ENCODE results near the gene GXYLT2. TPM values are rescaled to one million over a fixed set of nuclear protein-coding genes. Genes with fewer than 3 reads are reported as not detected.

GXYLT2 gene
- total and polyA plus RNA-seq, 2 of the 13 experiments (the other 11 are each of a cell fraction or from before 2014, with no cell fraction given) = 4.3 to 6.9 TPM

DNA sequence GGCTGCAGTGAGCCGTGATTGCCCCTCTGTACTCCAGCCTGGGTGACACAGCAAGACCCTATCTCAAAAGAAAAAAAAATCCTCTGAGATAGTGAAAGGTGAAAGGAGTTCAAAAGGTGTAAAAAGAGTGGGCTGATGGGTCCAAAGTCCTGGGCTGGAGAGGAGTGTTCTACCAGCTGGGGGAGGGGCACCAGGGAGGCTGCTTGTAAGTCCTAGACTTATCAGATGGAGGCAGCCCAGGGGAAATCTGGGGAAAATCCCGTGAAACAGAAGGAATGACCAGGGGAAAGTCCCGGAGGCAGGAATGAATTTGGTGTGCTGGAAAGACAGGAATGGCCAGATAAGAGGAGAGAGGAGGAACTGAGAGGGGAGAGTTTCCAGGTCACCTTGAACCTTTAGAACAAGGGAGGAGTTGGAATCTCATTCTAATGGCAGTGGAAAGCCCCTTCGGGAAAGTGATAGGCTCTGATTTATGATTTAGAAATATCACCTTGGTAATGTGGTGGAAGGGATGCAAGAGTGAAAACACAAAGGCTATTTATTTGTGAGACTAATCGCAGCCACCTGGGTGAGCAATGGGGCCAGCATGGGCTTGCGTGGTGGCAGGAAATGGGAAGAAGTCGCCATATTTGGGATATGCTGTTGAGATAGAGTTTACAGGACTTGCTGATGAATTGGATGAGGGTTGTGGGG, 85.3 kb downstream of the GXYLT2 start (continued):
- TF ChIP-seq, protein P1, sequence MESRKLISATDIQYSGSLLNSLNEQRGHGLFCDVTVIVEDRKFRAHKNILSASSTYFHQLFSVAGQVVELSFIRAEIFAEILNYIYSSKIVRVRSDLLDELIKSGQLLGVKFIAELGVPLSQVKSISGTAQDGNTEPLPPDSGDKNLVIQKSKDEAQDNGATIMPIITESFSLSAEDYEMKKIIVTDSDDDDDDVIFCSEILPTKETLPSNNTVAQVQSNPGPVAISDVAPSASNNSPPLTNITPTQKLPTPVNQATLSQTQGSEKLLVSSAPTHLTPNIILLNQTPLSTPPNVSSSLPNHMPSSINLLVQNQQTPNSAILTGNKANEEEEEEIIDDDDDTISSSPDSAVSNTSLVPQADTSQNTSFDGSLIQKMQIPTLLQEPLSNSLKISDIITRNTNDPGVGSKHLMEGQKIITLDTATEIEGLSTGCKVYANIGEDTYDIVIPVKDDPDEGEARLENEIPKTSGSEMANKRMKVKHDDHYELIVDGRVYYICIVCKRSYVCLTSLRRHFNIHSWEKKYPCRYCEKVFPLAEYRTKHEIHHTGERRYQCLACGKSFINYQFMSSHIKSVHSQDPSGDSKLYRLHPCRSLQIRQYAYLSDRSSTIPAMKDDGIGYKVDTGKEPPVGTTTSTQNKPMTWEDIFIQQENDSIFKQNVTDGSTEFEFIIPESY (CRISPR knock-in tag; IDR thresholded peaks at IDR 0.05) = no peak
- TF ChIP-seq, protein P2, sequence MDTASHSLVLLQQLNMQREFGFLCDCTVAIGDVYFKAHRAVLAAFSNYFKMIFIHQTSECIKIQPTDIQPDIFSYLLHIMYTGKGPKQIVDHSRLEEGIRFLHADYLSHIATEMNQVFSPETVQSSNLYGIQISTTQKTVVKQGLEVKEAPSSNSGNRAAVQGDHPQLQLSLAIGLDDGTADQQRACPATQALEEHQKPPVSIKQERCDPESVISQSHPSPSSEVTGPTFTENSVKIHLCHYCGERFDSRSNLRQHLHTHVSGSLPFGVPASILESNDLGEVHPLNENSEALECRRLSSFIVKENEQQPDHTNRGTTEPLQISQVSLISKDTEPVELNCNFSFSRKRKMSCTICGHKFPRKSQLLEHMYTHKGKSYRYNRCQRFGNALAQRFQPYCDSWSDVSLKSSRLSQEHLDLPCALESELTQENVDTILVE (CRISPR knock-in tag; IDR thresholded peaks at IDR 0.05) = no peak
- TF ChIP-seq YY1 (IDR thresholded peaks at IDR 0.05; ENCODE audit: insufficient read depth, insufficient replicate concordance, low read depth, low read length) = no peak
- TF ChIP-seq ZNF225 (CRISPR knock-in tag; IDR thresholded peaks at IDR 0.05) = no peak
- no peak for TF ChIP-seq ATM (IDR thresholded peaks at IDR 0.05; ENCODE audit: borderline replicate concordance)
- TF ChIP-seq ATF1 (CRISPR knock-in tag; IDR thresholded peaks at IDR 0.05) = no peak
- no peak for TF ChIP-seq JDP2 (CRISPR knock-in tag; IDR thresholded peaks at IDR 0.05; ENCODE audit: borderline replicate concordance)
- TF ChIP-seq NR1H2 (CRISPR knock-in tag; IDR thresholded peaks at IDR 0.05; ENCODE audit: borderline replicate concordance, low read depth) = no peak
- TF ChIP-seq ZNF468 (CRISPR knock-in tag; IDR thresholded peaks at IDR 0.05) = no peak
- no peak for TF ChIP-seq FOSL1 (CRISPR knock-in tag; IDR thresholded peaks at IDR 0.05; ENCODE audit: borderline replicate concordance)
- TF ChIP-seq ZNF850 (CRISPR knock-in tag; conservative IDR thresholded peaks at IDR 0.05) = no peak
- no peak for TF ChIP-seq ZNF556 (CRISPR knock-in tag; IDR thresholded peaks at IDR 0.05; ENCODE audit: borderline replicate concordance)
- peak; percentile 67; the same call in 1 of the 2 replicates for TF ChIP-seq KDM6A (CRISPR knock-in tag; IDR thresholded peaks at IDR 0.05; ENCODE audit: low read depth)
- TF ChIP-seq ZBTB8A (CRISPR knock-in tag; IDR thresholded peaks at IDR 0.05; ENCODE audit: borderline replicate concordance, low read depth) = 0 out of 2 replicates have a peak, but pooled peaks have one; percentile 34
- no peak for TF ChIP-seq ZNF264 (CRISPR knock-in tag; IDR thresholded peaks at IDR 0.05)
- no peak for TF ChIP-seq ZNF558 (CRISPR knock-in tag; IDR thresholded peaks at IDR 0.05; ENCODE audit: borderline replicate concordance)
- TF ChIP-seq, protein P3, sequence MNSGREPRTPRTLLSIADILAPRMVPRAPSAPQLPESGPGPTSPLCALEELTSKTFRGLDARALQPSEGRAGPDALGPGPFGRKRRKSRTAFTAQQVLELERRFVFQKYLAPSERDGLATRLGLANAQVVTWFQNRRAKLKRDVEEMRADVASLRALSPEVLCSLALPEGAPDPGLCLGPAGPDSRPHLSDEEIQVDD (CRISPR knock-in tag; IDR thresholded peaks at IDR 0.05; ENCODE audit: borderline replicate concordance) = no peak
- TF ChIP-seq JUND (CRISPR knock-in tag; IDR thresholded peaks at IDR 0.05) = no peak
- TF ChIP-seq SP140L (CRISPR knock-in tag; IDR thresholded peaks at IDR 0.05; ENCODE audit: borderline replicate concordance) = no peak
- TF ChIP-seq GTF2F1 (IDR thresholded peaks at IDR 0.05; ENCODE audit: low read length) = no peak
- TF ChIP-seq ATF7 (IDR thresholded peaks at IDR 0.05) = no peak
- TF ChIP-seq ATF7 (CRISPR knock-in tag; IDR thresholded peaks at IDR 0.05) = no peak
- TF ChIP-seq RFXANK (CRISPR knock-in tag; IDR thresholded peaks at IDR 0.05) = no peak
- TF ChIP-seq, protein P4, sequence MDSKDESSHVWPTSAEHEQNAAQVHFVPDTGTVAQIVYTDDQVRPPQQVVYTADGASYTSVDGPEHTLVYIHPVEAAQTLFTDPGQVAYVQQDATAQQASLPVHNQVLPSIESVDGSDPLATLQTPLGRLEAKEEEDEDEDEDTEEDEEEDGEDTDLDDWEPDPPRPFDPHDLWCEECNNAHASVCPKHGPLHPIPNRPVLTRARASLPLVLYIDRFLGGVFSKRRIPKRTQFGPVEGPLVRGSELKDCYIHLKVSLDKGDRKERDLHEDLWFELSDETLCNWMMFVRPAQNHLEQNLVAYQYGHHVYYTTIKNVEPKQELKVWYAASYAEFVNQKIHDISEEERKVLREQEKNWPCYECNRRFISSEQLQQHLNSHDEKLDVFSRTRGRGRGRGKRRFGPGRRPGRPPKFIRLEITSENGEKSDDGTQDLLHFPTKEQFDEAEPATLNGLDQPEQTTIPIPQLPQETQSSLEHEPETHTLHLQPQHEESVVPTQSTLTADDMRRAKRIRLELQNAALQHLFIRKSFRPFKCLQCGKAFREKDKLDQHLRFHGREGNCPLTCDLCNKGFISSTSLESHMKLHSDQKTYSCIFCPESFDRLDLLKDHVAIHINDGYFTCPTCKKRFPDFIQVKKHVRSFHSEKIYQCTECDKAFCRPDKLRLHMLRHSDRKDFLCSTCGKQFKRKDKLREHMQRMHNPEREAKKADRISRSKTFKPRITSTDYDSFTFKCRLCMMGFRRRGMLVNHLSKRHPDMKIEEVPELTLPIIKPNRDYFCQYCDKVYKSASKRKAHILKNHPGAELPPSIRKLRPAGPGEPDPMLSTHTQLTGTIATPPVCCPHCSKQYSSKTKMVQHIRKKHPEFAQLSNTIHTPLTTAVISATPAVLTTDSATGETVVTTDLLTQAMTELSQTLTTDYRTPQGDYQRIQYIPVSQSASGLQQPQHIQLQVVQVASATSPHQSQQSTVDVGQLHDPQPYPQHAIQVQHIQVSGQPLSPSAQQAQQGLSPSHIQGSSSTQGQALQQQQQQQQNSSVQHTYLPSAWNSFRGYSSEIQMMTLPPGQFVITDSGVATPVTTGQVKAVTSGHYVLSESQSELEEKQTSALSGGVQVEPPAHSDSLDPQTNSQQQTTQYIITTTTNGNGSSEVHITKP (CRISPR knock-in tag; IDR thresholded peaks at IDR 0.05; ENCODE audit: low read depth) = 0 out of 2 replicates have a peak, but pooled peaks have one; percentile 34

All from HepG2 (cell line).